Thymus (tissue), 14 donors: ENCODE measurements around the gene FANCM. TPM values are rescaled to one million over a fixed set of nuclear protein-coding genes. Genes with fewer than 3 reads are reported as not detected.

Experiments
- DNase-seq, 9 donors: peaks; one replicate each; pipeline ENCODE4 v3.0.0-alpha.2; 2013; ENCODE audit warnings: low spot score in 9 of 9, low read depth in 6 of 9, missing footprints in 1 of 9
- H3K27ac ChIP-seq, 2 donors: one replicate each; pipeline ENCODE4 v1.5.1; 2013; ENCODE audit warnings: control low read depth in 1 of 2, low read depth in 1 of 2, low read length in 1 of 2, mild to moderate bottlenecking in 1 of 2, moderate library complexity in 1 of 2
- H3K27me3 ChIP-seq, 2 donors: one replicate each; pipeline ENCODE4 v1.5.1; 2013; ENCODE audit warnings: low read length in 1 of 2; ENCODE audit not compliant: control insufficient read depth in 2 of 2, insufficient read depth in 1 of 2
- H3K36me3 ChIP-seq, 2 donors: one replicate each; pipeline ENCODE4 v1.5.1; 2013; ENCODE audit warnings: low read length in 1 of 2, mild to moderate bottlenecking in 1 of 2, moderate library complexity in 1 of 2; ENCODE audit not compliant: control insufficient read depth in 2 of 2, insufficient read depth in 2 of 2
- H3K4me1 ChIP-seq, 2 donors: one replicate each; pipeline ENCODE4 v1.5.1; 2013; ENCODE audit warnings: low read length in 2 of 2; ENCODE audit not compliant: control insufficient read depth in 2 of 2, insufficient read depth in 2 of 2
- H3K4me3 ChIP-seq, 2 donors: one replicate each; pipeline ENCODE4 v1.5.1; 2013; ENCODE audit warnings: low read length in 2 of 2, control low read depth in 1 of 2, mild to moderate bottlenecking in 1 of 2
- H3K9me3 ChIP-seq, 2 donors: one replicate each; pipeline ENCODE4 v1.5.1; 2013; ENCODE audit warnings: low read length in 1 of 2, mild to moderate bottlenecking in 1 of 2; ENCODE audit not compliant: control insufficient read depth in 2 of 2, insufficient read depth in 1 of 2
- WGBS: extraction: QIAGEN DNeasy Blood & Tissue Kit; methylation state at CpG from one replicate; pipeline ENCODE4 v1.1.7; 2013; 5-methylcytosine and 5-hydroxymethylcytosine counted together
- long read RNA-seq, 10 donors: transcript quantifications; one replicate each; lab custom pipeline, GENCODE V29; 2026
- polyA plus RNA-seq: library from polyadenylated mRNA; stranded (reverse); fragments of 200-250 nt; gene quantifications from one replicate; pipeline ENCODE4 v1.2.3, GENCODE V29; 2013
- total RNA-seq: library from RNA; stranded (reverse); fragments of 120-200 nt; gene quantifications from one replicate; pipeline ENCODE4 v1.2.4, GENCODE V29; 2013
- donor health status: healthy.

The FANCM gene
- total RNA-seq (10.5 TPM), polyA plus RNA-seq (7.1 TPM)
- long read RNA-seq, donor 1: 0 reads
- long read RNA-seq, donor 2: 0 reads
- long read RNA-seq, donor 3, partial matches to known transcripts: 0 of 1 reads
- long read RNA-seq, donor 3, other reads (novel, unspliced or antisense): 0 of 1 reads
- long read RNA-seq, donor 4: 0 reads
- long read RNA-seq, donor 5, partial matches to known transcripts: 0 of 3 reads
- long read RNA-seq, donor 5, other reads (novel, unspliced or antisense): 0 of 3 reads
- long read RNA-seq, donor 6, partial matches to known transcripts: 0 of 1 reads
- long read RNA-seq, donor 6, other reads (novel, unspliced or antisense): 0 of 1 reads
- long read RNA-seq, donor 7, full-length matches to known transcripts: 2 of 2 reads
- long read RNA-seq, donor 7, partial matches to known transcripts: 0 of 2 reads
- long read RNA-seq, donor 7, other reads (novel, unspliced or antisense): 0 of 2 reads
- long read RNA-seq, donor 8: 0 reads
- long read RNA-seq, donor 9: 0 reads
- long read RNA-seq, donor 10: 0 reads

- DNase-seq: peak; percentile 87 to 98 (median 92)
- WGBS: under 1% methylated on average over 48 of the region's 48 CpGs
- peaks cover 7 to 13% of the 10 kb centered on the region in 2 donors for H3K4me1 ChIP-seq
Measured at GRCh38 chr14:45135659-45136395, at the start of gene FANCM. Gene FANCM, plus strand, starts transcription at chr14:45135930. Its CDS starts 102 bp downstream, at chr14:45136032.

GRCh38 chr14:45089813-45090212 lies 45.9 kb upstream of the FANCM start:
- DNase-seq: no peak
- no peak overlapping the region for H3K4me3 ChIP-seq
- no peaks in the 10 kb centered on the region for H3K27me3 ChIP-seq
- peaks cover 0 to 2% of the 10 kb centered on the region in 2 donors for H3K4me1 ChIP-seq
- no peaks in the 10 kb centered on the region for H3K9me3 ChIP-seq
- 62% methylated on average over 1 of the region's 1 CpG for WGBS
- no peaks in the 10 kb centered on the region for H3K36me3 ChIP-seq
- H3K27ac ChIP-seq: no peak overlapping the region

More at GRCh38 chr14:45135659-45136395, at the start of gene FANCM:
- Histone ChIP-seq H3K9me3 (no peaks in the 10 kb centered on the region), H3K36me3 (no peaks in the 10 kb centered on the region), H3K4me3 (peak within 1 kb of the TSS; percentile 72 to 94), H3K27ac (peak within 1 kb of the TSS; percentile 92 to 99), H3K27me3 (no peaks in the 10 kb centered on the region)

- Histone ChIP-seq H3K4me3 (no peak overlapping the region), H3K27ac (no peak overlapping the region), H3K4me1 (no peaks in the 10 kb centered on the region), H3K36me3 (peaks cover 7 to 8% of the 10 kb centered on the region in 2 donors), H3K9me3 (no peaks in the 10 kb centered on the region), H3K27me3 (no peaks in the 10 kb centered on the region)
- WGBS: 96% methylated on average over 2 of the region's 2 CpGs
- no peak for DNase-seq
Measured at GRCh38 chr14:45091710-45092109, 44.0 kb upstream of the FANCM start.

GRCh38 chr14:45094275-45094674 lies 41.5 kb upstream of the FANCM start:
- no peaks in the 10 kb centered on the region for H3K9me3 ChIP-seq
- no peak for DNase-seq
- peaks cover 8 to 11% of the 10 kb centered on the region in 2 donors for H3K36me3 ChIP-seq
- no peaks in the 10 kb centered on the region for H3K4me1 ChIP-seq
- H3K27me3 ChIP-seq: no peaks in the 10 kb centered on the region
- WGBS: 97% methylated on average over 2 of the region's 2 CpGs
- H3K4me3 ChIP-seq: no peak overlapping the region
- H3K27ac ChIP-seq: no peak overlapping the region

GRCh38 chr14:45095143-45095542 lies 40.6 kb upstream of the FANCM start:
- WGBS: 98% methylated on average over 4 of the region's 4 CpGs
- Histone ChIP-seq H3K27me3 (no peaks in the 10 kb centered on the region), H3K27ac (no peak overlapping the region), H3K36me3 (peaks cover 11 to 12% of the 10 kb centered on the region in 2 donors), H3K4me3 (no peak overlapping the region), H3K4me1 (no peaks in the 10 kb centered on the region), H3K9me3 (no peaks in the 10 kb centered on the region)
- no peak for DNase-seq

- Histone ChIP-seq H3K9me3 (no peaks in the 10 kb centered on the region), H3K4me1 (no peaks in the 10 kb centered on the region), H3K27ac (no peak overlapping the region), H3K4me3 (no peak overlapping the region), H3K36me3 (peaks cover 13 to 16% of the 10 kb centered on the region in 2 donors), H3K27me3 (no peaks in the 10 kb centered on the region)
- no peak for DNase-seq
- WGBS: 98% methylated on average over 4 of the region's 4 CpGs
Measured at GRCh38 chr14:45096218-45096617, 39.5 kb upstream of the FANCM start.

GRCh38 chr14:45103806-45104205 lies 31.9 kb upstream of the FANCM start:
- no peak for DNase-seq
- Histone ChIP-seq H3K9me3 (no peaks in the 10 kb centered on the region), H3K4me1 (no peaks in the 10 kb centered on the region), H3K27ac (no peak overlapping the region), H3K36me3 (peaks cover 13 to 34% of the 10 kb centered on the region in 2 donors), H3K4me3 (no peak overlapping the region), H3K27me3 (no peaks in the 10 kb centered on the region)

- DNase-seq: no peak
- Histone ChIP-seq H3K27ac (no peak overlapping the region), H3K27me3 (no peaks in the 10 kb centered on the region), H3K9me3 (no peaks in the 10 kb centered on the region), H3K4me1 (no peaks in the 10 kb centered on the region), H3K36me3 (peaks cover 13 to 38% of the 10 kb centered on the region in 2 donors), H3K4me3 (no peak overlapping the region)
- WGBS: 41% methylated on average over 1 of the region's 1 CpG
Measured at GRCh38 chr14:45104561-45104960, 31.2 kb upstream of the FANCM start.
